Omental fat pad (tissue), 4 donors: Measurements from ENCODE around the gene CTTN. TPM values are rescaled to one million over a fixed set of nuclear protein-coding genes. Genes with fewer than 3 reads are reported as not detected.
"Not testable (repeated sequence)": the region's sequence is repeated elsewhere in the genome, so short reads cannot be mapped to it uniquely, and the experiment has no call there.

ENCODE experiments used
- ATAC-seq: fragments of 150-250 bp; one replicate; pipeline ENCODE4 v1.9.1; 2016; ENCODE audit warnings: mild to moderate bottlenecking, moderate library complexity; ENCODE audit not compliant: low FRiP score
- DNase-seq: peaks from one replicate; pipeline ENCODE4 v3.0.0-alpha.2; 2019; ENCODE audit warnings: low spot score
- total RNA-seq, 4 donors: library from RNA; depleted of rRNA; stranded (reverse); fragments of >200 nt; gene quantifications; one replicate each; pipeline ENCODE4 v1.1.0, GENCODE V29; 2016
- TF ChIP-seq, protein P1 (sequence below), 3 donors: fragments of 450-650 bp; IDR thresholded peaks; one replicate each; pipeline ENCODE4 v1.5.1; 2016 to 2017; ENCODE audit warnings: antibody characterized with exemption in 3 of 3, mild to moderate bottlenecking in 3 of 3, moderate library complexity in 2 of 3

The CTTN gene
- total RNA-seq, 4 donors from 2014 or later, result 240 to 341 (median 294) TPM

DNA sequence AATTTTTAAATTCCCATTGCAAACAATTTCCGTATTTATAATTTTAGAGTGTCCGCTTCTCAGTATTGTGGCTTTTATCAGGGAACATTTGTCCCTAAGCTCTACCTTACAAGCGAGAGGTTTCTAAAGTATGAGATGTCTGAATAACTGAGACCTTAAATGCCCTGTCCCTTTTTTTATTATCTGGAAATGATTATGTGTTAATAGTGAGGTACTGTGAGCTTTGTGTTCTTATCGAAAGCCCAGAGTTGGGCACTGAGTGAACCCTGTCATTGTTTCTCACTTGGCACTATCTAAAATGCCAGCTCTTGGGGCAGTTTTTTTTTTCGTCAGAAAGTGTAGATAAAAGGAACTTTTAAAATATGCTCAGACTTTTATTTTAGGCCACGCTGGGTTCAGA lies 9.5 kb downstream of the CTTN start:
- ATAC-seq (no peak), DNase-seq (no peak)
- TF ChIP-seq, protein P1, sequence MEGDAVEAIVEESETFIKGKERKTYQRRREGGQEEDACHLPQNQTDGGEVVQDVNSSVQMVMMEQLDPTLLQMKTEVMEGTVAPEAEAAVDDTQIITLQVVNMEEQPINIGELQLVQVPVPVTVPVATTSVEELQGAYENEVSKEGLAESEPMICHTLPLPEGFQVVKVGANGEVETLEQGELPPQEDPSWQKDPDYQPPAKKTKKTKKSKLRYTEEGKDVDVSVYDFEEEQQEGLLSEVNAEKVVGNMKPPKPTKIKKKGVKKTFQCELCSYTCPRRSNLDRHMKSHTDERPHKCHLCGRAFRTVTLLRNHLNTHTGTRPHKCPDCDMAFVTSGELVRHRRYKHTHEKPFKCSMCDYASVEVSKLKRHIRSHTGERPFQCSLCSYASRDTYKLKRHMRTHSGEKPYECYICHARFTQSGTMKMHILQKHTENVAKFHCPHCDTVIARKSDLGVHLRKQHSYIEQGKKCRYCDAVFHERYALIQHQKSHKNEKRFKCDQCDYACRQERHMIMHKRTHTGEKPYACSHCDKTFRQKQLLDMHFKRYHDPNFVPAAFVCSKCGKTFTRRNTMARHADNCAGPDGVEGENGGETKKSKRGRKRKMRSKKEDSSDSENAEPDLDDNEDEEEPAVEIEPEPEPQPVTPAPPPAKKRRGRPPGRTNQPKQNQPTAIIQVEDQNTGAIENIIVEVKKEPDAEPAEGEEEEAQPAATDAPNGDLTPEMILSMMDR (IDR thresholded peaks at IDR 0.05), result no peak

DNA sequence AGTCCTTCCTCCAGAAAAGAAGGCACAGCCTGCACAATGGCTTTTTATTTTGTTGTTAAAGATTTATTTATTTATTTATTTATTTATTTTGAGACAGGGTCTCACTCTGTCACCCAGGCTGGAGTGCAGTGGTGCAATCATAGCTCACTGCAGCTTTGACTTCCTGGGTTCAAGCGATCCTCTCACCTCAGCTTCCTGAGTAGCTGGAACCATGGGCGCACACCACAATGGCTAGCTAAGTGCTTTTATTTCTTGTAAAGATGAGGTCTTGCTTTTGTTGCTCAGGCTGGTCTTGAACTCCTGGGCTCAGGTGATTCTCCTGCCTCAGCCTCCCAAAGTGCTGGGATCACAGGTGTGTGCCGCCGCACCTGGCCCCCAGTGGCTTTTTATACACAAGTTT lies 10.0 kb downstream of the CTTN start:
- DNase-seq, ATAC-seq: not testable (repeated sequence)

DNA sequence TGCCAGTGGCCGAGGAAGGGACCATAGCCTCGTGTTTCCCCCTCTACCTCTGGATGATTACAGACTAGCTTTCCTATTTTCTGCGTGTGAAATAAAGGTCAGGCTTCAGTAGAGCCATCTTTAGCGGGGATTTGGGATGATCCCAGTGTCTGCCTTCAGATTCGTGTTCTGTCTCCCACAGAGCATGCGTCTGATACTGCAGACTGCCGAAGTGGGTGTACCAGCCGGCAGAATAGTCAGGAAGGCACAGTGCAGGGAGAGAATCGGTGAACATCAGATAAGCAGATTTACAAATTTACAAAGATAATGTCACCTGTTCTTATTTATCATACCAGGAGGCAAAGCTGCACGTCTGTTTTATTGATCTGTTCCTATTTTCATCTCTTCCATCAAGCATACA lies 11.1 kb downstream of the CTTN start:
- ATAC-seq, result no peak
- no peak for DNase-seq
- TF ChIP-seq, protein P1 (IDR thresholded peaks at IDR 0.05), result no peak

DNA sequence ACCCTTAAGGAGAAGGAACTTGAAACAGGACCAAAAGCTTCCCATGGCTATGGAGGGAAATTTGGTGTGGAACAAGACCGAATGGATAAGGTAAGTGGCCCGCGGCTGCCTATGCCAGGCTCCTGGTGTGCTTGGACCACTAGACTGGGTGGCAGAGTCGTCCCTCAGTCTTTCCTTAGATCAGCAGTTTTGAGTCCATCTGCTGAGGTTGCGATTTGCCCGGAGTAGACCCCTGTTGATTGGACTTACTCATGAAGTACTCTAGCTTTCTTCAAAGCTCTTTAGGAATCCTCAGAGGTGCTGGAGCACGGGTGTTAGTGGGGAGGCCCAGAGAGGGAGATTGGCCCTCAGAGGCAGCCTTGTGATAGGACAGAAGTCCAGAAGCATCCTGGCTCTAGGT lies 11.5 kb downstream of the CTTN start:
- TF ChIP-seq, protein P1 (IDR thresholded peaks at IDR 0.05), result no peak
- DNase-seq (no peak), ATAC-seq (no peak)

DNA sequence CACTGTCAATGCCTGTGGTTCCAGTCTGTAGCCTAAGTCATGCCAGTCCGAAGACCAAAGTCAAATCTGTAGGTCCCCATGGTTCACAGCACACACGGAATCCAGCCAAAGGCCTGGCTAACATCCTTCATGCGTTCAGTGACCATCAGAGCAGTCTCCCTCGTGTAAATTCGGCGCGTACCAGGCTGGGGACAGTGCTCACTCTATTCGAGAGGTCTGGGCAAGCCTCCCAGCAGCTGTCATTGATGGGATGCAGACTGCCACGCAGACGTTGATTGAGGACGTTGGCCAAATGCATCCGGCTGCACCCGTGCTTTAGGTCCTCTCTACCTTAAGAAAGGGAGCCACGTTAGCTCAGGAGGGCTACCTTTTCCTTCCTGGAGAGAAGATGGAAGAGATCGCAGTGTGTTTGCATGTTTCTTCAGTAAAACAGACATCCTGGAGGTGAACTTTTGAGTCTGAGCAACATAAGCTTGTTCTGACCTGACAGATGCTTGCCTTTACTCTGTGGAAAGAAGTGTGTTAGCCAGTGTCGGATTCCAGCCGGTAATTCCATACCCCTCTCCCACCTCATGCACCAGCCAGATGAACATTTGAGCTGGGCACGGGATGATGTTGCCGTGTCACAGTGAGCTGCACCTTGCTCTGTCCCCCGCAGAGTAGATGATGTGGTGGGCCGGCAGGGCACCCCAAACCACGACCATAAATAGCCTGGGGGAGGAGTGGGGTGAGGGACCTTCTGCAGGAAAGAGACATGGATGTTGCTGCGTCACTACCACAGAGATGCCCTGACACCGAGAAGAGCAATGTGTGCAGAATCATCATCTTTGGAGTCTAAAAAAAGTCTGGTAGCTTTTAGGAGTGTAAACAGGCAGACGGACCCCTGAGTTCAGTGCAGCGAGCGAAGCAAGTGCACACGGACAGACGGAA lies 12.2 kb downstream of the CTTN start:
- TF ChIP-seq, protein P1 (IDR thresholded peaks at IDR 0.05), result no peak
- ATAC-seq, result no peak
- DNase-seq, result no peak

DNA sequence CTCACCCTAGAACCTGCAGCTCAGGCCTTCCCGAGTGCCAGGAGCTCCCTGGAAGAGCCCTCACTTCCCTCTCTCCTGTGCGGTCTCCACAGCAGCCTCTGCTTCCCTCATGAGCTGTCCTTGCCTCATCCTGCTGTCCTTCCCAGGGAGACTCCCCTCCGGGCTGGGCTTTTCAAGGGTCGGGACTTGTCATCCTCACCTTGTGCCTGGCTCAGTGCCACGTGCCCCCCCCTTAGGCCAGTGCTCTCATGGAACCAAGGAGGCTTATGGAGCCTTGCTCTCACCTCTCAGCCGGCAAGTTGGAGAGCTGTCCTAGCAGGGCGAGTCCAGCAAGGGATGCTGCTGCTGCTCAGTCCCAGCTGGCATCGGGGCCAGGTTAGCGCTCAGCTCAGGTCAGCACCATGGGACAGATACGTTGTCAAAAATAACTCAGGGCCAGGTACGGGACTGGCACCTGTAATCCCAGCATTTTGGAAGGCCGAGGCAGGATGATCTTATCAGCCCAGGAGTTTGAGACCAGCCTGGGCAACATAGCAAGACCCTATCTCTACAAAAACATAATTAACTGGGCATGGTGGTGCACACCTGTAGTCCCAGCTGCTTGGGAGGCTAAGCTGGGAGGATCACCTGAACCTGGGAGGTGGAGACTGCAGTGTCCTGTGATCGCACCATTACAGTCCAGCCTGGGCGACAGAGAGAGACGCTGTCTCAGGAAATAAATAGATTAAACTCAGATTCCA lies 13.6 kb downstream of the CTTN start:
- ATAC-seq, result no peak
- DNase-seq, result no peak
- TF ChIP-seq, protein P1 (IDR thresholded peaks at IDR 0.05), result no peak

DNA sequence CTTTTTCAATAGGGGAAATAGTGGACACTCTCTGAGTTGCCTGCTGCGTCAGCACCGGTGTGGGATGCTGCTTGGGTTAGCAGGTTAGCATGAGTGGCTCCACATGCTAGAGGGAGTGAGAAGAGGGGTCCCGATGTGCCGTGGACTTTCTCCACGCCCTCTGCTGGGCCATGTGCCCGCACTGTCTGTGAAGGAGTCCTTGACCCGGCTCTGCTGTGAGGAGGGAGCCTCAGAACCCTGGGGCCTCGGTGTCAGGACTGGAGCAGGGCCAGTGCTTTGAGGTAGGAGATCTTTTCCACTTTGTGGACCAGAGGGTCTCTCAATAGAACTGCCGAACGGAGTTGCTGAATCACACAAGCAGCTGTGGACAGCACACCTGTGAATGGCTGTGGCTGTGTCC lies 14.8 kb downstream of the CTTN start:
- TF ChIP-seq, protein P1 (IDR thresholded peaks at IDR 0.05), result no peak
- DNase-seq, result no peak
- ATAC-seq, result no peak
